HG02852 (cell line): ENCODE results near the gene WFDC9.
"Not testable (repeated sequence)": the region's sequence is repeated elsewhere in the genome, so short reads cannot be mapped to it uniquely, and the experiment has no call there.

ENCODE experiments used
- ATAC-seq: cut with Tn5 transposase; IDR thresholded peaks from one replicate; pipeline ENCODE4 v1.9.1; 2021; ENCODE audit warnings: mild to moderate bottlenecking, moderate library complexity; ENCODE audit not compliant: unreplicated experiment

WFDC9 gene

DNA sequence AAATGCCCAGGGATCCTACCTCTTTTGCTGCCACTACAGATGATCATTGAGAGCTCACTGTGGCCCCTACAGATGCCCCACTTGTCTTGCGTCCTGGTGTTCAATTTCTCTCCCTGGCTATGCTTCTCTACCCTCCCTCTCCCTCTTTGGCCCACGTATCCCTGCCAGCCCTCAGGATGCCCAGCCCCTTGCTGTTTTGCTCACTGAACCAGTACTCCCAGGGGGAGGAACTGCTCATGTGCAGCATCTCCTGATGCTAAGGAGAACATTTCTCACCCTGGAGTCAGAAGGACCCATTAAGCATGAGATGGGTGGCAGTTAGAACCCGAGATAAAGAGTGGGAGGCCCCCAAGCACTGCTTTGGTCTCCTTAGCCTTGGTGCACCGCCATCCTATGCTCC lies at the start of gene WFDC9:
Gene WFDC9, minus strand, starts transcription at position 101 of the 400 bp plus-strand sequence. CDS start 21,103 bp downstream, outside the sequence.
- no peak for ATAC-seq

DNA sequence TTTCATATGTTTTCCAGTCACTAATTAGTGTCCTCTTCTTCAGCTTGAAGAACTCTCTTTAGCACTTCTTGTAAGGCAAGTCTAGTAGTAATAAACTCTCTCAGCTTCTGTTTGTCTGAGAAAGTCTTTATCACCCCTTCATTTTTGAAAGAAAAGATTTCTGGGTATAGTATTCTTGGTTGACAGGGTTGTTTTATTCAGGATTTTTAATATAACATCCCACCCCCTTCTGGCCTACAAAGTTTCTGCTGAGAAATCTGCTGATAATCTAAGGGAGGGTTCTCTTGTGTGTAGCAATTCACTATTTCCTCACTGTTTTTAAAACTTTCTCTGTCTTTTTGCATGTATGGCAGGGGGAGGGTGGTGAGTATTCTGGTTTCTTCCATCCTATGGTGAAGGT lies 48.6 kb upstream of the WFDC9 start:
- no peak for ATAC-seq

DNA sequence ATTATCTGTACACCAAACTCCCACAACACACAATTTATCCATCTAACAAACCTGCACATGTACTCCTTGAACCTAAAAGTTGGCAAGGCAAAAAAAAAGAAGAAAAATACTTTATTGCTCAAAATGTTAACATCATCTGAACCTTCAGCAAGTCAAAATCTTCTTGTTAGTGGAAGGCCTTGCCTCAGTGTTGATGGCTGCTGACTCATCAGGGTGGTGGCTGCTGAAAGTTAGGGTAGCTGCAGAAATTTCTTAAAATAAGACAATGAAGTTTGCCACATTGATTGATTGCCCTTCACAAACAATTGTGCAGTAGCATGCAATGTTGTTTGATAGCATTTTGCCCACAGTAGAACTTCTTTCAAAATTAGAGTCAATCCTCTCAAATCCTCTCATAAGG lies 41.7 kb upstream of the WFDC9 start:
- no peak for ATAC-seq

DNA sequence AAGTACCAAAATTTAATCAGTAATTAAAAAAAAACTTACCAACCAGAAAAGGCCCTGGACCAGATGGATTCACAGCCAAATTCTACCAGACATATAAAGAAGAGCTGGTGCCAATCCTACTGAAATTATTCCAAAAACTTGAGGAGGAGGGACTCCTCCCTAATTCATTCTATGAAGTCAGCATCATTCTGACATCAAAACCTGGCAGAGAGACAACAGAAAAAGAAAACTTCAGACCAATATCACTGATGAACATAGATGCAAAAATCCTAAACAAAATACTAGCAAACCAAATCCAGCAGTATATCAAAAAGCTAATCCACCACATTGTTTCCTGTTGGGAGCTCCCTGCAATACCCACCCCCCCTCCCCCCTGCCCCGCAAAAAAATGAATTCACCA lies 39.1 kb upstream of the WFDC9 start, which contains the start of gene WFDC11:
Gene WFDC11, minus strand, starts transcription at position 101 of the 400 bp plus-strand sequence. CDS start 19,639 bp downstream, outside the sequence.
- ATAC-seq, result no peak

DNA sequence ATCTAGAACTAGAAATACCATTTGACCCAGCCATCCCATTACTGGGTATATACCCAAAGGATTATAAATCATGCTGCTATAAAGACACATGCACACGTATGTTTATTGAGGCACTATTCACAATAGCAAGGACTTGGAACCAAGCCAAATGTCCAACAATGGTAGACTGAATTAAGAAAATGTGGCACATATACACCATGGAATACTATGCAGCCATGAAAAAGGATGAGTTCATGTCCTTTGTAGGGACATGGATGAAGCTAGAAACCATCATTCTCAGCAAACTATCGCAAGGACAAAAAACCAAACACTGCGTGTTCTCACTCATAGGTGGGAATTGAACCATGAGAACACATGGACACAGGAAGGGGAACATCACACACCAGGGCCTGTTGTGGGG lies 26.0 kb upstream of the WFDC9 start:
- ATAC-seq, result not testable (repeated sequence)

DNA sequence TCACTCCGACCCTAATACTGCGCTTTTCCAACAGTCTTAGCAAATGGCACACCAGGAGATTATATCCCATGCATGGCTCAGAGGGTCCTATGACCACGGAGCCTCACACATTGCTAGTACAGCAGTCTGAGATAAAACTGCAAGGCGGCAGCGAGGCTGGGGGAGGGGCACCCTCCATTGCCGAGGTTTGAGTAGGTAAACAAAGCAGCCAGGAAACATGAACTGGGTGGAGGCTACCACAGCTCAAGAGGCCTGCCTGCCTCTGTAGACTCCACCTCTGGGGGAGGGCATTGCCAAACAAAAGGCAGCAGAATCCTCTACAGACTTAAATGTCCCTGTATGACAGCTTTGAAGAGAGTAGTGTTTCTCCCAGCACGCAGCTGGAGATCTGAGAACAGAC lies 20.6 kb upstream of the WFDC9 start:
- ATAC-seq, result not testable (repeated sequence)

DNA sequence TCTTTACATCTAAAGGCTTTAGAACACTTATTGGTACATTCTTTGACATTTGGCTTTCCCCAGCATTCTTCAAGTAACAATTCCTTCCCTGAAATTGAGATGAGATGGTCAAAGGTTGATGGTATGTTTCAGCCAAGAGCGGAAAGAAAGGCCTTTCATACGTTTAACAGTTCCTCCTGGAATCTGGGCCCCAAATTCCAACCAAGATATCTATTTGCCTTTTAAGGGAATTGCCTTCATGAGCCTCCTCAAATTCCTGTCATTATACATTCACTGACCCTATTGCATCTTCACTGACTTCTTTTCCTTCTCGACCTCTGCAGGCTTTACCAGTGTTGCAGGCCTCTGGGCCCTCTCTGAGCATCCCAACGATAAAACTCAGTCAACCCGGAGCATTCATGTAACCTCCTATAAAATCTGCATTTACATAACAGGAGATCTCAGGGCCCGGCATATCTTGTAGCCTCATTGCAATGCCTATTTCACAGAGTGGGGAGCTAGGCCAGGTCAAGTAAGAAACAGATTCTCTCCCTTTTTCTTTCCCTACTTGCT lies 18.3 kb upstream of the WFDC9 start:
- ATAC-seq, result no peak

DNA sequence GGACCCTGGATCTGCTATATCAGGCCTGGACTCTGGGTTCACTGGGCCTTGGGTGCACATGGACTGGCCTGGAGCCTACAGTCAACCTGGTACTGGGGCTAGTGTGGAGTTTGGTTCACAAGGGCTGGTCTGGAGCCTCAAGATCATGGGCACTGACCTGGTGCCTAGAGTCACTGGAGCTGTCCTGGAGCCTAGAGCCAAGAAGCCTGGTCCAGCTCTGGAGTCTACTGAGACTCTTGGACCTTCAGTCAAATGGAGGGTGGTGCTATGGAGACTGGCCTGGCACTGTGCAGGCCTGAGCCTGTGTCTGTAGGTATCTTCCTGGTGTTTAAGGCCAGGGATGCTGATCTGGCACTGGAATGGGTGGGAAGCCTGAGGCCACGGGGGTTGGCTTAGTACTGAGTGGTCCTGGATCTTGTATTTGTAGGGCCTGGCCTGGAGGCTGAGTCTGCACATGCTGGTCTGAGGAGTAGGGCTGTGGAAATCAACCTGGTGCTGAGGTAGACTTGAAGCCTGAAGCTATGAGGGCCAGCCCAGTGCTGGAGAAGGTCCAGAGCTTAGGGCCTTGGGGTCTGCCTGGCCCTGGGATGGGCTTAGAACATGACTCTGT lies 16.5 kb upstream of the WFDC9 start:
- ATAC-seq, result no peak

DNA sequence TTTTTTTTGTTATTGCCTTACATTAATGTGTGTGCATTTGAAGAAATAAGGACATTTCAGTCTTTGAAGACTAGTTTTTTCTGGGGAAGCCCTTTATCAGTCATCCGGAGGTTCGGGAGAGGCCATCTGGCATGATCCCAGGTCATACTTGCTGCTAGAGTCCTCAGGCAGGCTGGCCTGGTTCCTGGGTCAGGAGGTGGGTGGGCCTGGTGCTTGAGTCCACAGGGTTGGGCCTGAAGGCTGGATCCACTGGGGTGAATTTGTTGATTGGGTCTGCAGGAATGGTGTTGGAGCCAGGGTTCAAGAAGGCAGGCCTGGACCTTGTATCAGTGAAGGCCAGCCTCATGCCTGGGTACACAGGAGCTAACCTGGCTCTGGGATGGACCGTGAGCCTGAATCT lies 15.8 kb upstream of the WFDC9 start:
- ATAC-seq, result no peak

DNA sequence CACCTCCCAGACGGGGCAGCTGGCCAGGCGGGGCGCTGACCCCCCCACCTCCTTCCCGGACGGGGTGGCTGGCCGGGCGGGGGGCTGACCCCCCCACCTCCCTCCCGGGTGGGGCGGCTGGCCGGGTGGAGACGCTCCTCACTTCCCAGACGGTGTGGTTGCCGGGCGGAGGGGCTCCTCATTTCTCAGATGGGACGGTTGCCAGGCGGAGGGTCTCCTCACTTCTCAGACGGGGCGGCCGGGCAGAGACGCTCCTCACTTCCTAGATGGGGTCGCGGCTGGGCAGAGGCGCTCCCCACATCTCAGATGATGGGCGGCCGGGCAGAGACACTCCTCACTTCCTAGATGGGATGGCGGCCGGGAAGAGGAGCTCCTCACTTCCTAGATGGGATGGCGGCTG lies 14.8 kb upstream of the WFDC9 start:
- not testable (repeated sequence) for ATAC-seq

DNA sequence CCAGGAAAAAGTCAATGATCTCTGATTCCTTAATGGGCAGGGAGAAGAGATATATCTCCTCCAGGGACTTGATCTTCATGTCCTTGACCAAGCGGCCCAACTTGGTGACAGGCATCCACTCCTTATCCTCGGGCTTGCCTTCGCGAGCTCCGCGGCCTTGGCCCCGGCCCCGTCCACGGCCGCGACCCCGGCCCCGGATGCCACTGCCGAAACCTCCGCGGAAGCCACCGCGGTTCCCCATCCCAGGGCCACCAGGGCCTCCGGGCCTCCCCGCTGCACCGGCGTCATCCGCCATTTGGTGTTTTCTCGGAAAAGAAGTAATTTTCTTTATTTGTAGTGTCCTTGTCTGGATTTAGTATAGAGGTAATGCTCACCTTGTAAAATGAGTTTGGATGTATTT lies 10.0 kb upstream of the WFDC9 start:
- ATAC-seq, result not testable (repeated sequence)

DNA sequence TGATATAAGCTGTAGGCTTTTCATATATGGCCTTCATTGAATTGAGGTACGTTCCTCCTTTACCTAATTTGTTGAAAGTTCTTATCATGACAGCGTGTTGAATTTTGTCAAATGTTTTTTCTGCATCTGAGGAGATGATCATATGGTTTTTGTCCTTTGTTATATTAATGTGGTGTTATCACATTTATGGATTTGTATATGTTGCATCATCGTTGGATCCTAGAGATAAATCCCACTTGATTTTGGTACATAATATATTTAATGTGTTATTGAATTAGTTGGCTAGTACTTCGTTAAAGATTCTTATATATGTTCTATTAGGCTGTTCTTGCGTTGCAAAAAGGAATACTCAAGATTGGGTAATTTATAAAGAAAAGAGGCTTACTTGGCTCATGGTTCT lies 8.6 kb upstream of the WFDC9 start:
- no peak for ATAC-seq

DNA sequence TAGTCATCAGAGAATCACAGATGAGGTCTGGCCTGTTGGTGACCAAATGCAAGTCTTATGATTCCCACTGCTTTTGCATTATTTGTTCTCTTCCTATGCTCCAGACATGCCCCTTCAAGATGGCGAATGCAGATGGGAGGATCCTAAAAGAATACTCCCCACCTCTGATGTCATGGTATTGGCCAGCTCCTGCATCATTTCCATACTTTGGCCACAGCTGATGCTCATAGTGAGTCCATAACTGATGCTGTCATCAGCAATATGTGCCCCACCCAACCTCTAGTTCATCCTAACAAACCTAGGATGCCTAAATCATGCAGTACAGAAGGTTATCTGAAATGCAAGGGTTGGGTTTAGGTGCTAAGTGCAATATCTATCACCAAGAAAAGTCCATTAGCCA lies 5.4 kb upstream of the WFDC9 start:
- no peak for ATAC-seq

DNA sequence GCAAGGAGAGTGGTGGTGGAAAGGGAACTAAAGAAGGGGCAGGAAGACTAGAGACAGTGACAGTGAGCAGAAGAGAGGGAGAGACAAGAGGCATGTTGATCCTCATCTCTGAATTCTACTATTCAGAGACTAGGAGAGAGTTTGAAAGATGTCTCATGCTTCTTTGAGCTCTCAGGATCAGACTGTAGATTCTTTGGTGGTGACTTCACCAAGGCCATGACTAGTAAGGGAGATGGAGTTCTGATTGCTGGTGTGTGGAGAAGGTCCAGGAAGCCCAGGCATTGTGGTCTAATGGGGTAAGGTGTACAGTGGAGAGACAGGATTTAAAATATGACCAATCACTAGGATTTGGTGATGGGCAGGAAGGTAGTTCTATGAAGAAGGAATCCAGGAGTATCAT lies 713 bp downstream of the WFDC9 start:
- ATAC-seq, result no peak

DNA sequence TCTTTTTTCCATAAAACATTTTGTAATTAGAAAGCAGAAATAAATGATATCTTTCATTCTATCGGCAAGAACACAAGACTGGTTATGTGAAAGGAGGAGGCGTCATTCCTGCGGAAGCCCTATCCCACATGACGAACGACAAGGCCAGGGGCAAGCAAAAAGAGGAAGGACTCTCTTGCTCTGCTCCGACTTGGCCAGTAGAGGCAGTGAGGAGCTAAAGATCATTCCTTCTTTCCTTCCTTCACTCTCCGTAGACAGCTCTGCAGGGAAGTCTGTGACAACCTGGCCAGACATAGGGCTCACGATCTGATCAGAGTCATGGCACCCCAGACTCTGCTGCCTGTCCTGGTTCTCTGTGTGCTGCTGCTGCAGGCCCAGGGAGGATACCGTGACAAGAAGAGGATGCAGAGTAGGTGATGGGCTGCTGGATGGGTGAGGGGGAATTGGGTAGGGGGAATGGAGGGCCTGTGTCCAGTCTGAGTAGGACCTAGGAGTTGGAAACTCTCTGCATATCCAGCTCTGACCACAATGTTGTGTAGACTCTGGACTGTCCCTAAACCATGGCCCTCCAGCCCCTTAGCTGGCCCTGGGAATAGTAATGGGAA lies 1.5 kb downstream of the WFDC9 start, which contains the start of gene WFDC10A:
Gene WFDC10A, plus strand, starts transcription at position 244 of the 605 bp plus-strand sequence. Its CDS starts 75 bp downstream, at position 319.
- ATAC-seq, result no peak

DNA sequence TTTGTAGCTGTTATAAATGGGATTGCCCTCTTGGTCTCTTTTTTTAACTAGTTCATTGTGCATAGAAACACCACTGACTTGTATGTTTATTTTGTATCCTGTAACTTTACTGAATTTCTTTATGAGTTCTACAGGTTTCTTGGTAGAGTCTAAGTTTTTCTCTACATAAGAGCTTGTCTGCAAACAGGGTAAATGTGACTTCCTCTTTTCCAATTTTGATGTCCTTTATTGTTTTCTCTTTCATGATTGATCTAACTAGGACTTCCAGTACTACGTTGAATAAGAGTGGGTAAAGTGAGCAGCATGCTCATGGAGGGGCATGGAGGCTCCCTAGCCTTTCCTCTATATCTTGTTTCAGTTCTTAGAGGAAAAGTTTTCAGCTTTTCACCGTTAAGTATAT lies 4.5 kb downstream of the WFDC9 start:
- no peak for ATAC-seq

DNA sequence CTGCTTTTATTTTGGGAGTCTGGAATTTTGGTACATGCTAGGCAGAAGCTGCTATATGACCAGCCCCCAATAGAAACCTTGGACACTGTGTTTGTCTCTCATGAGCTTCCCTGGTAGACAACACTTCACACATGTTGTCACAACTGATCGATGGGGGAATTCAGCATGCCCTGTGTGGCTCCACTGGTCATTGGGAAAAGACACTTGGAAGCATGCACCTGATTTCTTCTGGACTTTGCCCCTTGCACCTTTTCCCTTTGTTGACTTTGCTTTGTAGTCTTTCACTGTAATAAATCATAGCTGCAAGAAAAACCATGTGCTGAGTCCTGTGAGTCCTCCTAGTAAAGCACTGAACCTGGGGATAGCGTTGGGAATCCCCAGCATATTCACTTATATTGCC lies 9.5 kb downstream of the WFDC9 start:
- no peak for ATAC-seq

DNA sequence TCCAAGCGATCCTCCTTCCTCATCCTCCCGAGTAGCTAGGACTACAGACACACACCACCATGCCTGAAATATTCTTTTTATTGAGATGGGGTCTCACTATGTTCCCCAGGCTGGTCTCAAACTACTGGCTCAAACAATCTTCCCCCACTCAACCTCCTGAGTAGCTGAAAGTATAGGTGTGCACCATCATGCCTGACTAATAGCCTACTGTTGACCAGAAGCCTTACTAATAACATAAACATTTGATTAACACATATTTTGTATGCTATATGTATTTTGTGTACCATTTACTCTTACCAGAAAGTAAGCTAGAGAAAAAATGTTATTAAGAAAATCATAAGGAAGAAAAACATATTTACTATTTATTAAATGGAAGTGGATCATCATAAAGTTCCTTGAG lies 13.5 kb downstream of the WFDC9 start:
- no peak for ATAC-seq

DNA sequence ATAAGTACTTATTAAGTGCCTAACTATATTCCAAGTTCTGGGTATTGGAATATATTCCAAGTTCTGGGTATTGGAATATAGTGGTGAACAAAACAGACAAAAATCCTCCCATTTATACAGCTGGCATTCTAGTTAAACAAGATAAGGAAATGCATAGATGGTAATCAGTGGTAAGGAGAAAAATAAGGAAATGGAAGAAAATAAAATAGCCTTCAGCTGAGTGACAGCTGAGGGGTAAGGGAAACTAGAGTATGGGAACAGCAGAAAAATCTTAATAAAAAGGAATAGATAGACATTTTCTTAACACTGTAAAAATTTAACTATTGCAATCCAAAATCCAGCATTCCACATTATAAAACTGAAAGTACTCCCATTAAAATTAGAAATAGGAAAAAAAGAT lies 18.8 kb downstream of the WFDC9 start:
- ATAC-seq, result no peak

DNA sequence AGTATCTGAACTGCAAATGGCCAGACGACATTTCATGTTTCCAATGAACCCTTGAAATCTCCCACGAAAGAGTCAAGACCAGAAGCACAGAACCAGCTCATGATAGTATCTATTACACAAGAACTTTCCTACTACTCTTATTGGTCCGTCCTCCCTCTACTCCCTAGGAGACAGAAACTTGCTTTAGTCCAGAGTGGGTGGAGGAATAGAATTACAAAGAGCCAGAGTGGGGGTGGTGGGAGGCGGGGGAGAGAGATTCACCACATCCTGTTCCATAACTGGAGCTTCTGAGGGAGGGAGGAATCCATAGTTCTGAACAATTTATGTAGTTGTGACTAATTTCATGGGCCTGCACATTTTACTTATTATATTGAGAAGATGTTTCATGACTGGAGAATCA lies 20.0 kb downstream of the WFDC9 start:
- no peak for ATAC-seq

DNA sequence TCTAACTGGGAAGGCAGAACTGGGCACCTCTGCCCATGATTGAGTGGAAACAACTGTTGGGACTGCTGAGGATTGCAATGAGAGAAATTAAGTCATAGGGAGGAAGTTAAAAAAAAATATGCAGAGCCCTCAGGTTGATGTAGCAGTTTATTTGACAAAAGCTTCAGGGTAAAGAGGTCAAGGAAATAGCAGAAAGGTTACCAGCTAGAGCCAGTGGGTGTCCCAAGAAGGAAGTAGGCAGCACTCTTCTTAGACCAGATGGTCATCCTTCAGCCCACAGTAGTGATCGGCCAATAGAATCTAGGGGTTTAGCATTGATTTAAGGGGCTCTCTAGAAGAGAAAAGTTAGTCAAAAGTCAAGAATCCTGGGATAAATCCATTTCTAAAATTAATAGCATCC lies 23.3 kb downstream of the WFDC9 start:
- ATAC-seq, result no peak

DNA sequence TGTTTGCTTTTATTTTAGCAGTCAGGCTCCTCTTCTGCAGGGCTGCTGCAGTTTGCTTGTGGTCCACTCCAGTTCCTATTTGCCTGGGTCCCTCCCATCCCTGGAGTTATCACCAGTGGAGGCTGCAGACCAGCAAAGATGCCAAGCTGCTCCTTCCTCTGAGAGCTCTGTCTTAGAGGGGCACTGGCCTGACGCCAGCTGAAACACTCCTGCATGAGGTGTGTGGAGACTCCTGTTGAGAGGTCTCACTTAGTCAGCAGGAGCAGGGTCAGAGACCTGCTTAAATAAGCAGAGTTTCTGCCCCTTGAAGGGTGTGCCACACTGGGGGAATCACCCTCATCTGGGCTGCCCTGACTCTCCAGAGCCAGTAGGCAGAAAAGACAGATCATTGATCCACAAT lies 35.8 kb downstream of the WFDC9 start:
- ATAC-seq, result no peak
